Measurements from ENCODE around the gene KRTAP9-7.
"Not testable (repeated sequence)": the region's sequence is repeated elsewhere in the genome, so short reads cannot be mapped to it uniquely, and the experiment has no call there.

GRCh38 chr17:41237949-41238437, 37.5 kb upstream of the KRTAP9-7 start, which contains the start of gene KRTAP9-8:
- TF ChIP-seq, protein P1, sequence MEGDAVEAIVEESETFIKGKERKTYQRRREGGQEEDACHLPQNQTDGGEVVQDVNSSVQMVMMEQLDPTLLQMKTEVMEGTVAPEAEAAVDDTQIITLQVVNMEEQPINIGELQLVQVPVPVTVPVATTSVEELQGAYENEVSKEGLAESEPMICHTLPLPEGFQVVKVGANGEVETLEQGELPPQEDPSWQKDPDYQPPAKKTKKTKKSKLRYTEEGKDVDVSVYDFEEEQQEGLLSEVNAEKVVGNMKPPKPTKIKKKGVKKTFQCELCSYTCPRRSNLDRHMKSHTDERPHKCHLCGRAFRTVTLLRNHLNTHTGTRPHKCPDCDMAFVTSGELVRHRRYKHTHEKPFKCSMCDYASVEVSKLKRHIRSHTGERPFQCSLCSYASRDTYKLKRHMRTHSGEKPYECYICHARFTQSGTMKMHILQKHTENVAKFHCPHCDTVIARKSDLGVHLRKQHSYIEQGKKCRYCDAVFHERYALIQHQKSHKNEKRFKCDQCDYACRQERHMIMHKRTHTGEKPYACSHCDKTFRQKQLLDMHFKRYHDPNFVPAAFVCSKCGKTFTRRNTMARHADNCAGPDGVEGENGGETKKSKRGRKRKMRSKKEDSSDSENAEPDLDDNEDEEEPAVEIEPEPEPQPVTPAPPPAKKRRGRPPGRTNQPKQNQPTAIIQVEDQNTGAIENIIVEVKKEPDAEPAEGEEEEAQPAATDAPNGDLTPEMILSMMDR (optimal IDR thresholded peaks at IDR 0.05 in 1 of 3, IDR thresholded peaks at IDR 0.05 in 1 of 3, conservative IDR thresholded peaks at IDR 0.05 in 1 of 3; ENCODE audit: extremely low read depth in 1 of 3, insufficient read depth in 2 of 3, low read length in 3 of 3) = not testable (repeated sequence)
- TF ChIP-seq EZH2 (IDR thresholded peaks at IDR 0.05; ENCODE audit: low read length) = not testable (repeated sequence)

Measured in keratinocyte (primary cell).